ENCODE results near the gene SARNP.

The SARNP gene

DNA sequence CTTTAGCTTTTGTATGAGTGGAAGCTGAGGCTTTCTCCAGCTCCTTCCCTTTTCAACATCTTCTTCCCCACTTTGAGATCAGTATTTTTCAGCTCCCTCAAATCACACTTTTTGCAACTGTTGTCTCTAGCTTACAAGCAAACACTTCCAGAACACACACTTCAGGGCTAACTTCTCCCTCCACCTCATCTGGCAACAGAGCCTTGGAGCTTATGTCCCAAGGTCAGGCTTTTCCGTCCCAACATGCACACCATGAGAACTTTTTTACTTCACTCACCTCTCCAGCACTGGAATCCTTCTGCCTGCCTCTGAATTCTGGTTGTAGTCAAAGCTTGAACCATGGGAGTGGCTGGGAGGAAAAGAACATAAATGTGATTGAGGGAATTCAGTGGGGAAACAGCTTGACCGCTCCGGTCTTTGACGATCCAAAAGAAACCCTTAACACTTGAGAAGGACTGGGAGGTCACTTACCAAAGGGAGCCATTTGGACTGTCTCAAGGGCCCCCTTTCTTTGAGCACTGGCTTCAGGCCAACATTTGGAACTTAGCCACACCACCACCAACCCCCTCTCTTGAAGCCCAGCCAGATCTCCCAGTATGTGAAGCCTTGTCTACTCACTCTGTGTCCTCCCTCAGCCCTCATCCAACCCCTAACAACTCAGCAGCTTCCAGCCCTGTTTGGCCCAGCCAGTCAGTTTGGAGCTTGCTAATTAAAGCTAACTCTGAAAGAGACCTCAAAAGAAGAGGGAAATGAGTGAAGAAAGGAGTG is 105.6 kb downstream of the SARNP start:
- no peak for DNase-seq (ENCODE audit: low read depth)
- TF ChIP-seq, protein P1, sequence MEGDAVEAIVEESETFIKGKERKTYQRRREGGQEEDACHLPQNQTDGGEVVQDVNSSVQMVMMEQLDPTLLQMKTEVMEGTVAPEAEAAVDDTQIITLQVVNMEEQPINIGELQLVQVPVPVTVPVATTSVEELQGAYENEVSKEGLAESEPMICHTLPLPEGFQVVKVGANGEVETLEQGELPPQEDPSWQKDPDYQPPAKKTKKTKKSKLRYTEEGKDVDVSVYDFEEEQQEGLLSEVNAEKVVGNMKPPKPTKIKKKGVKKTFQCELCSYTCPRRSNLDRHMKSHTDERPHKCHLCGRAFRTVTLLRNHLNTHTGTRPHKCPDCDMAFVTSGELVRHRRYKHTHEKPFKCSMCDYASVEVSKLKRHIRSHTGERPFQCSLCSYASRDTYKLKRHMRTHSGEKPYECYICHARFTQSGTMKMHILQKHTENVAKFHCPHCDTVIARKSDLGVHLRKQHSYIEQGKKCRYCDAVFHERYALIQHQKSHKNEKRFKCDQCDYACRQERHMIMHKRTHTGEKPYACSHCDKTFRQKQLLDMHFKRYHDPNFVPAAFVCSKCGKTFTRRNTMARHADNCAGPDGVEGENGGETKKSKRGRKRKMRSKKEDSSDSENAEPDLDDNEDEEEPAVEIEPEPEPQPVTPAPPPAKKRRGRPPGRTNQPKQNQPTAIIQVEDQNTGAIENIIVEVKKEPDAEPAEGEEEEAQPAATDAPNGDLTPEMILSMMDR (IDR thresholded peaks at IDR 0.05; ENCODE audit: insufficient read depth, low read depth, low read length, missing control alignments) = no peak
- no peak overlapping the region for H3K4me3 ChIP-seq (ENCODE audit: low read length)

DNA sequence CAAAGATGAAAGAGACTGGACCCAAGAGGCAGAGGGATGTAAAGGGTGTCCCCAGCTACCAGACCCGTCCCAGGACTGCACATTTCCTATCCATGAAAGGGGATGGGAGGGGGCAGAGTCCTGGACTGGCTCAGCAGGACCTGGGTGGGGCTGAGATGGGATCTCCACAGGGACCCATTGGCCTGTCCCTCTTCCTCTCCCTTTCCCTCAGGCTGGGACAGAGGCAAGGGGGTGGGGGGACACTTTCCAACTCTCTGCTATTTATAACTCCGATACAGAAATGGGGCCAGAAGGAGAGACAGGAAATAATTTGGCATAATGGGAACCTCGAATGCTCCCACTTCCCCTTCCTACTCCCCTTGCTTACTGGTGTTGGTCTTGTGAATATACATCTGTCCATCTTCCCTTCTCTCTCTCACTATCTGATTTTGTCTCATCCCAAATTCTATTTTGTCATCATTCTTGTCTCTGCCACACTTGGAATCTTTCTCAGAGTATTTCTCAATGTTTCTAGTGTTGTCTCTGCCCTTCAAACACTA is 108.8 kb downstream of the SARNP start:
- H3K4me3 ChIP-seq (ENCODE audit: low read length) = no peak overlapping the region
- DNase-seq (ENCODE audit: low read depth) = no peak
- TF ChIP-seq, protein P1 (IDR thresholded peaks at IDR 0.05; ENCODE audit: insufficient read depth, low read depth, low read length, missing control alignments) = no peak

DNA sequence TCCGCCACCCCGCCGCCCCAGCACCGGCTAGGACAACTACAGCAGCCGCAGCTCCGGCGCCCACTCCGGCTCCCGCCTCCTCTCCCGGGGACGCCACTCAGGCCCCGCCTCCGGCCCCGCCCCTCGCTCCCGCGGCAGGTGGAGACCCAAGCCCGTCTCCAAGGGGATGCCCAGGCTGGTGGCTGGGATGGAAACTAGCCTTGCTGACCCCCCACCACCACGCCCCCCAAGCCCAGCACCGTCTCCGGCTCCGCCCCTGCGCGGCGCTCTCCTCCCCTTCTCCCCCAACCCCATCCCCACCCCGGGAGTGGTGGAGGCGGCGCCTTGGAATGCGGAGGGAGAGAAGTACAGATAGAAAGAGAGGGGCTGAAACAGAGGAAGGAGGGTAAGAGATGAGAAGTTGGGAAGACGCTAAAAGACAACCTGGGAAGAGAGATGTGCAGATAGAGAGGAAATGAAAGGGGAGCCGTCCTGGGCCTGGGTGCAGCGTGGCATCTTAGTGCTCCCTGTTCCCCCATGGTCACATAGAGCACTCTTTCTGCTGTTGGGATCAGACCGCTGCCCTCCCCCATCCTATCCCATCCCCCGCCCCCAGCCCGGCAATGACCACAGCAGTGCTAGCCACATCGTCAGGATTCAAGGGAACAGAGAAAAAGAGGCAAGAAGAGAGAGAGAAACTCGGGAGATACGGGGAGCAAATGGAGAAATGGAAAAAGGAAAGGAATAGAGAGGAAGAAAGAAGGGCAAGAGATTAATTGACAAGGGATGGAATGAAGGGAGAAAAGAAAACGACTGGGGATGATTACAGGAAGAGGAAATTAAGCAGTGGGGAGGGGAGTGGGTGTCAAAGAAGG is 109.5 kb downstream of the SARNP start, which contains the start of gene ITGA7:
Gene ITGA7 (minus strand): TSS at position 64 of the 854 bp plus-strand sequence. CDS start 222 bp downstream, outside the sequence.
- DNase-seq (ENCODE audit: low read depth) = no peak
- peak within 1 kb of the TSS; percentile 33 for H3K4me3 ChIP-seq (ENCODE audit: low read length)
- TF ChIP-seq, protein P1 (IDR thresholded peaks at IDR 0.05; ENCODE audit: insufficient read depth, low read depth, low read length, missing control alignments) = no peak
